Measurements from ENCODE around the gene LRTM2.

LRTM2 gene

DNA sequence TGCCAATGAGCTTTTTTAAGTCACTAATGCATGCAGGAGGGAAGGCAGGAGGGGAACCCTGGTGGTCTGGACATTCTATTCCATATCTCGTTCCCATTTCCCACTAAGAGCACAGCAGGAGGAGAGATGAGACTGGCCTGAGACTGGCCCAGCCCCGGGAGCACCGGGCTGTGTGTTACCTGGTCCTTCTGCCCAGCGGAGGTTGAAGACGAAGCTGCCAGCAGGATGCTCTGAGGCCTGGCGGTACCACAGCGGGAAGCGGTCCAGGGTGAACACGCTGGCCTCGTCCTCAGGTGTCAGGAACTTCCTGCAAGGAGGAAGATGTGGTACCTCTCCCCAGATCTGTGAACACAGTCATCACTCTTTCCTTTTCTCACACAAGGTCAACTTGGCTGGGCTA lies 23.9 kb downstream of the LRTM2 start:
- DNase-seq, result no peak

- no peak for DNase-seq
Observed at GRCh38 chr12:1844661-1845409, 24.5 kb downstream of the LRTM2 start.

- no peak for DNase-seq
Observed at GRCh38 chr12:1845427-1845826, 25.1 kb downstream of the LRTM2 start.

GRCh38 chr12:1845886-1846285 lies 25.5 kb downstream of the LRTM2 start:
- no peak for DNase-seq

DNA sequence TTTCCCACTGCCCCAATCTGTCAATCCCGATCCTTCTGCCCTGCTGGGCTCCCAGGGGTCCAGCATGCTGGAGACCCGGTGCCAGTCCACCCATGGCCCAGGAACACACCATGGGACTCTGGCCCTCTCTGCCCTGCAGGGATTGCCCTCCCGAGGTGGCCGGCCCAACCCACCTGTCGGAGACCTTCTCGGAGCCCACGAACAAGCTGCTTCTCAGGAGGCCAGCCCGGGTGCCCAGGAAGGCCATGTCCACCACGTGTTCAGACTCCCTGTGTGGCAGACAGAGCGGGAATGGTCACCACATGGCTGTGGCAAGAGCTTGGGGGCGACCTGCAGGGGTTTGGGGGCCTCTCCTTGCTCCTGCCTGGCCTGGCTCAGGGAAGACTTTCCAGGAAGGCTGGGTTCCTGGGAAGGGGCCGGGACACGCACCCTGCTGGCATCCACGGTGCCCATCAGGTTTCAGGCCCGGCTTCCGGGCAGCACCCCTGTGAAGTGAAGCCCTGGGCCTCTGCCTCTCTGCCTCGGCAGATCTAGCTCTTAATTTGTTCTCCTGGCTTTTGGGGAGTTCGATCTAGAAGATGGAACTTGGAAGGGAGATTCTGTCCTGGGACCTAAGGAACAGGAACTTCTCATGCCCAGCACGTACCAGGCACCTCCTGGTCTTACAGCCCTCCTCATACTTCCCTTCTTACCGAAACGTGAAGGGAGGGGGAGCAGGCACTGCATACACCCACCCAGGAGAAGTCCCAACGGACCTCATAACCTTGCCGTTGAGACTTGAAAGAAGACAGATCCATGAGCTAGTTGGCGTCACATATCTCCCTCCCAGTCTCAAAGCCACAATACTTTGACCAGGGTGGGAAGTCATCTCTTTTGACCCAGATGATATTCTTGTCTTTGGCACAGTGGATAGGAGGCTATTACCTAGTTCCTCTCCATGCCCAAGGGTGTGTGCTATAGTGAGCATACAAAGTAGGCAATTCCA lies 26.3 kb downstream of the LRTM2 start:
- no peak for DNase-seq

GRCh38 chr12:1847411-1847810 lies 27.0 kb downstream of the LRTM2 start:
- DNase-seq, result no peak

- DNase-seq, result no peak
Observed at GRCh38 chr12:1848146-1848545, 27.8 kb downstream of the LRTM2 start.

- DNase-seq, result no peak
Observed at GRCh38 chr12:1848745-1849144, 28.4 kb downstream of the LRTM2 start.

- DNase-seq, result no peak
Observed at GRCh38 chr12:1851151-1851701, 30.9 kb downstream of the LRTM2 start.

GRCh38 chr12:1852076-1852475 lies 31.7 kb downstream of the LRTM2 start:
- DNase-seq, result no peak

DNA sequence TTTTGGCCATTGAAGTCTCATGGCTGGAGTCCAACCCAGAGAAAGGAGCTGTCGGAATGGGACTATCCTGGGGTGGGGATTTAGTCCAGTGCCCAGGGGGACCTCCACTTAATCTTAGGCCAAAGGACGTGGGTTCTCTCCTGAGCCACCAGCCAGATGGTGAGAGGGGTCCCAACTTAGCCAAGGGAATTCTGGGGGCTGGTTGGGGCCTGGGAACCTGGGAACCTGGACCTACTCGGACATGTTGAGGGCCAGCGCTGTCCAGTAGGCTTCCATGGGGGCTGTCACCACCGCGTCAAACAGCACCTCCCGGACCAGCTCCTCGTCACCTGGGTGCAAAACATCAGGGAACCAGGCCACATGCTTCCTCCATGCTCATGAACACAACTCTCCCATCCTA lies 33.4 kb downstream of the LRTM2 start:
- no peak for DNase-seq

GRCh38 chr12:1855241-1855640 lies 34.9 kb downstream of the LRTM2 start:
- DNase-seq, result no peak

DNA sequence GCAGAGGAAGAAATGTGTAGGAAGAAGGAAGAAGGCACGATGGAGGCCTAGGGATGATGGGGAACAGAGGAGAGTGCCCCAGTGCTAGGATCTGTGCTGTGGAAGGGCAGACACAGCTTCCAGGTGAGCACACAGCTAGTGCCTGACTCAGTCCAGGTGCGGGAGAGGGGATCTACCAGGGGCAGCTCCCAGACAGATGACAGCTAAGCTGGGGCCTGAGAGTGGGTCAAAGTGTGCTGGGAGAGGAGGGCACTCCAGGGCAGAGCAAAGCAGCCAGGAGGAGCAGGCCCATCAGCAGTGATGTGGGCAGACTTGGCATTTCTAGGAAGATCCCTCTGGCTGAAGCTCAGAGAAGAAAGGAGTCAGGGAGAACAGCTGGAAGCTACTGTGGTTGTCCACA lies 36.7 kb downstream of the LRTM2 start:
- no peak for DNase-seq

DNA sequence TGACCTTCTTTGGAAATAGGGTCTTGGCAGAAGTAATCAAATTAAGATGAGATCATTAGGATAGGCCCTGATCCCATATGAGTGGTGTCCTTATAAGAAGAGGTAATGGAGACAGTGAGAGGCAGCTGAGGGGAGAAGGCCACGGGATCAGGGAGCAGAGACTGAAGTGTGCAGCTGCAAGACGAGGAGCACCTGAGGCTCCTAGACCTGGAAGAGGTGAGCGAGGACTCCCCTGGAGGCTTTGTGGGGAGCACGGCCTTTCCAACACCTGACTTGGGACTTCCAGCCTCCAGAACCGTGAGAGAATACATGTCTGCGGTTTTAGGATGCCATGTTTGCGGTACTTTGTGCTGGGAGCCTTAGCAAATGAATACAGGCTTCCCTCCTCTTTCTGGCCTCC lies 37.5 kb downstream of the LRTM2 start:
- DNase-seq, result no peak

DNA sequence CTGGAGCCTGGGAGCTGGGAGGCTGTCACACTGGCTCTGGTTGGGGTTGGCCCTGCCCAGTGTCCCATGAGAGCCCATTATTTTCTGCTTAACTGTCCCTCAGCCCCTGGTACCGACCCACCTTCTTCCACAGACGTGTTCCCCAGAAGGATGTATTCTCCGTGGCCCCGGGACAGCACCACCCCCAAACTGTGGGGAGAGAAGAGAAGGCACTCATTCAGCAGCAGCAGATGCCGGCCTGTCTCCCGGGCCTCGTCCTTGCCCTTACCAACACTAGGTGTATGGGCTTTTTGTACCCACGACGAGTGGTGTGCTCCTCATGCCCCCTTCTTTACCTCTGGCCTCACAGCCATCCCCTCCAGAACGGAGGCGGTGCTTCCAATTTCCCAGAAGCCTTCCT lies 38.1 kb downstream of the LRTM2 start:
- DNase-seq, result no peak

- no peak for DNase-seq
Observed at GRCh38 chr12:1859643-1860042, 39.3 kb downstream of the LRTM2 start.

- no peak for DNase-seq
Observed at GRCh38 chr12:1862973-1863372, 42.6 kb downstream of the LRTM2 start.

- no peak for DNase-seq
Observed at GRCh38 chr12:1863823-1864222, 43.5 kb downstream of the LRTM2 start.

DNA sequence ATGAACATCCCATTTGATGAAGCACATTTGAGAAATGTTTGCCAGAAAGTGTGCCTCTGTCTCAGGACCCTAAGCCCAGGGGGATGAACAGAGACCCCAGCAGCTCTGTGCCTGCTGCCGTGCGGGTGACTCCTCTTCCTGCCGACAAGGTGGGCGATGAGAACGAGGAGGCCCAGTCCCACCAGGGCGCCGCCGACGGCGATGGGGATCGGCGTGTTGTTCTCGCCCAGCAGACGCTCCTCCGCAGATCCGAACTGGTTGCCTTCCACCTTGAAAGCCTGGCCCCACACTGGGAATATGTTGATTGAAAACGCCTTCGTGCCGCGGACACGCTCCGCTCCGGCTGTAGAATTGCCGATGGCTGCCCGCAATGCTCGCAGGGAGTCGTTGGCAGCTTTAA lies 44.1 kb downstream of the LRTM2 start:
- no peak for DNase-seq

DNA sequence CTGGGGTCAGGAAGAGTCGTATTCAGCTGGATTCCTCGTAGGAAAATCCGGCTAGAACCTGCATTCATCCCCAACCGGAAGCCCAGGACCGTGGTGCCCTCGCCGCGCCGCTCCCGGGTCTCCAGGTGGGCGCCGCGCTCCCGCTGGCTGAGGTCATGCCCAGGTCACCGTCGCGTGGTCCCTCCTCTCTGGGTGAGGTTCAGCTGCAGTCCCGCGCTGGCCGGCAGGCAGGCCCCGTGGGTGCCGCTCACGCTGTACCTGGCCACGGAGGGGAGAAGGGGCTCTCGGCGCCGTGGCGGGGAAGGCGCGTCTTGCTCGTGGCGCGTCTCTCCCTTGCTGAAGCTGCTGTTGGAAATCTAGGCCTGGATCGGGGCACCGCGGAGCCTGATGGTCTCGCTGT lies 44.5 kb downstream of the LRTM2 start:
- no peak for DNase-seq

- DNase-seq, result no peak
Observed at GRCh38 chr12:1865284-1865866, 45.0 kb downstream of the LRTM2 start.

DNA sequence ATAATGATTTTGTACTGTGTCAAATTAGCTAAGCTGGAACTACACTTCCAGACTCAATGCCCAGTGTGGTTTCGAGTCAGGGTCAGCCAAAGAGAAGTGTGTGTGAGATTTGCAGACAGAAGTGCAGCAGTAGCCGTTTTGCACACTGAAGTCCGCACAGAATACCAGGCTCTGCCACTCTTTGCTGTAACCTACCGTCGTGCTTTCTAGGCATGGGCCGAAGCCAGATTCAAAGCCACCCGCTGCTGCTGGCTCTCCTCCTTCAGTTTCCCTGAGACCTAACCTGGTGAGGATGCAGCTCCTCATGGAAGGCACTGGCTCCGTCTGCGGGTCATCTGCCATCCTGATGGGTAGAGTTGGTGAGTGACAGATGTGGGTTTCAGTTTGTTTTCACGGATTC lies 48.8 kb downstream of the LRTM2 start:
- no peak for DNase-seq

DNA sequence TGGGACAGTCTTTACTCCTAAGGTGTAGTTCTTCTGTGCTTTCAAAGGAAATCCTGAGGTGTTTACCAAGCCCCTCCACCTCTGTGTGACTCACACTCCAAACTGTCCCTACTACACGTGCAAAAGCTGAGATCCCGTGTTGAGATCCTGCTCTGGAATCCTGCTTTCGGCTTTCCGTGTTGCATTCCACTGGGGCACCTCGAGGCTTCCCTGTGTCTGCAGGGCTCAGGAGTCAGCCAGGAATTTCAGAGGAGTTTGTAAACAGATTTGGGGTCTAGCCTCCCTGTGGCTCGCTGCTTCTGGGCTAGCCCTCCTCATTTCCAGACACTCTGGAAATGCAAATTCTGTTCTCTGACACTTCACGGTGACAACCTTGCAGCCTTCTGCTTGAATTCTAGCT lies 49.7 kb downstream of the LRTM2 start:
- no peak for DNase-seq

All from NCI-H2107 (cell line).